ENCODE measurements around the gene MAGOH.

Gene MAGOH

GRCh38 chr1:53258216-53258615 lies 19.9 kb upstream of the MAGOH start:
- no peak overlapping the region for H3K4me2 ChIP-seq (ENCODE audit: low read length)
- H3K4me1 ChIP-seq (ENCODE audit: low read length): peaks cover 22% of the 10 kb centered on the region
- H3K79me2 ChIP-seq (ENCODE audit: low read length): no peaks in the 10 kb centered on the region
- no peak overlapping the region for H3K4me3 ChIP-seq (ENCODE audit: low read length)
- no peaks in the 10 kb centered on the region for H3K9me3 ChIP-seq (ENCODE audit: insufficient read depth, low read length)
- TF ChIP-seq EZH2phosphoT487 (IDR thresholded peaks at IDR 0.05; ENCODE audit: low read depth) (no peak), CTCF (IDR thresholded peaks at IDR 0.05; ENCODE audit: low read depth, low read length) (no peak)
- H4K20me1 ChIP-seq (ENCODE audit: insufficient read depth, low read length): no peaks in the 10 kb centered on the region
- peaks cover 66% of the 10 kb centered on the region for H3K36me3 ChIP-seq (replicated peaks; ENCODE audit: low read depth, low read length)
- no peak overlapping the region for H3K9ac ChIP-seq (ENCODE audit: low read length)
- no peak overlapping the region for H3K27ac ChIP-seq (ENCODE audit: low read length)
- no peak overlapping the region for H2AFZ ChIP-seq (ENCODE audit: low read depth, low read length)
- no peaks in the 10 kb centered on the region for H3K27me3 ChIP-seq (ENCODE audit: low read depth, low read length)

GRCh38 chr1:53257454-53258081 lies 19.2 kb upstream of the MAGOH start:
- H3K36me3 ChIP-seq (replicated peaks; ENCODE audit: low read depth, low read length): peaks cover 62% of the 10 kb centered on the region
- H4K20me1 ChIP-seq (ENCODE audit: insufficient read depth, low read length): no peaks in the 10 kb centered on the region
- H3K79me2 ChIP-seq (ENCODE audit: low read length): no peaks in the 10 kb centered on the region
- no peak for TF ChIP-seq EZH2phosphoT487 (IDR thresholded peaks at IDR 0.05; ENCODE audit: low read depth)
- no peak for TF ChIP-seq CTCF (IDR thresholded peaks at IDR 0.05; ENCODE audit: low read depth, low read length)
- peaks cover 22% of the 10 kb centered on the region for H3K4me1 ChIP-seq (ENCODE audit: low read length)
- H3K27ac ChIP-seq (ENCODE audit: low read length): no peak overlapping the region
- no peak overlapping the region for H3K9ac ChIP-seq (ENCODE audit: low read length)
- H2AFZ ChIP-seq (ENCODE audit: low read depth, low read length): no peak overlapping the region
- H3K4me3 ChIP-seq (ENCODE audit: low read length): no peak overlapping the region
- no peaks in the 10 kb centered on the region for H3K9me3 ChIP-seq (ENCODE audit: insufficient read depth, low read length)
- H3K4me2 ChIP-seq (ENCODE audit: low read length): no peak overlapping the region
- no peaks in the 10 kb centered on the region for H3K27me3 ChIP-seq (ENCODE audit: low read depth, low read length)

GRCh38 chr1:53256511-53257453 lies 18.5 kb upstream of the MAGOH start:
- Histone ChIP-seq H3K36me3 (replicated peaks; ENCODE audit: low read depth, low read length) (peaks cover 55% of the 10 kb centered on the region), H3K4me3 (ENCODE audit: low read length) (no peak overlapping the region), H4K20me1 (ENCODE audit: insufficient read depth, low read length) (no peaks in the 10 kb centered on the region), H3K4me1 (ENCODE audit: low read length) (peaks cover 22% of the 10 kb centered on the region), H3K9me3 (ENCODE audit: insufficient read depth, low read length) (no peaks in the 10 kb centered on the region), H3K79me2 (ENCODE audit: low read length) (no peaks in the 10 kb centered on the region), H3K4me2 (ENCODE audit: low read length) (no peak overlapping the region), H3K27ac (ENCODE audit: low read length) (no peak overlapping the region), H2AFZ (ENCODE audit: low read depth, low read length) (no peak overlapping the region), H3K9ac (ENCODE audit: low read length) (no peak overlapping the region), H3K27me3 (ENCODE audit: low read depth, low read length) (no peaks in the 10 kb centered on the region)
- no peak for TF ChIP-seq CTCF (IDR thresholded peaks at IDR 0.05; ENCODE audit: low read depth, low read length)
- TF ChIP-seq EZH2phosphoT487 (IDR thresholded peaks at IDR 0.05; ENCODE audit: low read depth): no peak

GRCh38 chr1:53255031-53255430 lies 16.7 kb upstream of the MAGOH start:
- H4K20me1 ChIP-seq (ENCODE audit: insufficient read depth, low read length): no peaks in the 10 kb centered on the region
- H3K9ac ChIP-seq (ENCODE audit: low read length): no peak overlapping the region
- no peaks in the 10 kb centered on the region for H3K27me3 ChIP-seq (ENCODE audit: low read depth, low read length)
- no peak overlapping the region for H3K4me2 ChIP-seq (ENCODE audit: low read length)
- H3K9me3 ChIP-seq (ENCODE audit: insufficient read depth, low read length): no peaks in the 10 kb centered on the region
- no peak overlapping the region for H2AFZ ChIP-seq (ENCODE audit: low read depth, low read length)
- TF ChIP-seq CTCF (IDR thresholded peaks at IDR 0.05; ENCODE audit: low read depth, low read length) (no peak), EZH2phosphoT487 (IDR thresholded peaks at IDR 0.05; ENCODE audit: low read depth) (no peak)
- H3K79me2 ChIP-seq (ENCODE audit: low read length): no peaks in the 10 kb centered on the region
- H3K36me3 ChIP-seq (replicated peaks; ENCODE audit: low read depth, low read length): peaks cover 54% of the 10 kb centered on the region
- H3K4me1 ChIP-seq (ENCODE audit: low read length): peaks cover 9% of the 10 kb centered on the region
- no peak overlapping the region for H3K4me3 ChIP-seq (ENCODE audit: low read length)
- no peak overlapping the region for H3K27ac ChIP-seq (ENCODE audit: low read length)
